Tibial nerve (tissue), 4 donors: Measurements from ENCODE around the gene MECR. TPM values are rescaled to one million over a fixed set of nuclear protein-coding genes. Genes with fewer than 3 reads are reported as not detected.

Experiments
- DNase-seq, 2 donors: peaks; one replicate each; pipeline ENCODE4 v3.0.0-alpha.2; 2019; ENCODE audit warnings: low spot score in 2 of 2
- H3K27ac ChIP-seq, 4 donors: fragments of 200-600 bp; sonication (generic) in 3 of 4; one replicate each; pipeline ENCODE4 v1.5.1; 2017 to 2019; ENCODE audit warnings: mild to moderate bottlenecking in 1 of 4
- H3K27me3 ChIP-seq, 2 donors: fragments of 200-600 bp; sonication (generic) in 1 of 2; one replicate each; pipeline versions ENCODE4 v1.5.1 to v1.6.0; 2017 to 2019
- H3K36me3 ChIP-seq, 3 donors: fragments of 200-600 bp; sonication (generic); one replicate each; pipeline ENCODE4 v1.5.1; 2018 to 2019
- H3K4me1 ChIP-seq, 4 donors: fragments of 200-600 bp; sonication (generic) in 3 of 4; one replicate each; pipeline ENCODE4 v1.5.1; 2017 to 2019
- H3K4me3 ChIP-seq, 4 donors: fragments of 200-600 bp; sonication (generic) in 3 of 4; one replicate each; pipeline ENCODE4 v1.5.1; 2017 to 2019; ENCODE audit warnings: mild to moderate bottlenecking in 1 of 4, moderate library complexity in 1 of 4
- H3K9me3 ChIP-seq, 4 donors: fragments of 200-600 bp; sonication (generic) in 3 of 4; one replicate each; pipeline ENCODE4 v1.5.1; 2017 to 2019
- CTCF ChIP-seq, 5 experiments: fragments of 200-600 bp in 3 of 5; fragments of 450-650 bp in 2 of 5; sonication (generic) in 3 of 5; IDR thresholded peaks; one replicate each; pipeline ENCODE4 v1.5.1; 2016 to 2019; ENCODE audit warnings: antibody characterized with exemption in 5 of 5, mild to moderate bottlenecking in 3 of 5, moderate library complexity in 2 of 5
- EP300 ChIP-seq, 2 donors: sonication (generic); formaldehyde crosslinking; IDR thresholded peaks; one replicate each; pipeline ENCODE4 v1.6.1; 2017; ENCODE audit warnings: antibody characterized with exemption in 2 of 2, mild to moderate bottlenecking in 1 of 2
- POLR2A ChIP-seq, 2 donors: fragments of 450-650 bp; IDR thresholded peaks; one replicate each; pipeline ENCODE4 v1.6.1; 2017; ENCODE audit warnings: antibody characterized with exemption in 2 of 2, mild to moderate bottlenecking in 2 of 2, moderate library complexity in 2 of 2
- WGBS, 2 donors: methylation state at CpG; one replicate each; pipeline ENCODE4 v1.1.5; 2018; 5-methylcytosine and 5-hydroxymethylcytosine counted together
- small RNA-seq: library from RNA; depleted of rRNA; stranded (forward); fragments of <200 nt; gene quantifications from one replicate; pipeline ENCODE3, GENCODE V24; 2016
- total RNA-seq, 4 donors: library from RNA; depleted of rRNA; stranded (reverse); fragments of >200 nt; gene quantifications; one replicate each; pipeline ENCODE4 v1.1.0, GENCODE V29; 2016

MECR gene
- total RNA-seq, 4 donors from 2014 or later = 18.8 to 34.2 (median 22.9) TPM

DNA sequence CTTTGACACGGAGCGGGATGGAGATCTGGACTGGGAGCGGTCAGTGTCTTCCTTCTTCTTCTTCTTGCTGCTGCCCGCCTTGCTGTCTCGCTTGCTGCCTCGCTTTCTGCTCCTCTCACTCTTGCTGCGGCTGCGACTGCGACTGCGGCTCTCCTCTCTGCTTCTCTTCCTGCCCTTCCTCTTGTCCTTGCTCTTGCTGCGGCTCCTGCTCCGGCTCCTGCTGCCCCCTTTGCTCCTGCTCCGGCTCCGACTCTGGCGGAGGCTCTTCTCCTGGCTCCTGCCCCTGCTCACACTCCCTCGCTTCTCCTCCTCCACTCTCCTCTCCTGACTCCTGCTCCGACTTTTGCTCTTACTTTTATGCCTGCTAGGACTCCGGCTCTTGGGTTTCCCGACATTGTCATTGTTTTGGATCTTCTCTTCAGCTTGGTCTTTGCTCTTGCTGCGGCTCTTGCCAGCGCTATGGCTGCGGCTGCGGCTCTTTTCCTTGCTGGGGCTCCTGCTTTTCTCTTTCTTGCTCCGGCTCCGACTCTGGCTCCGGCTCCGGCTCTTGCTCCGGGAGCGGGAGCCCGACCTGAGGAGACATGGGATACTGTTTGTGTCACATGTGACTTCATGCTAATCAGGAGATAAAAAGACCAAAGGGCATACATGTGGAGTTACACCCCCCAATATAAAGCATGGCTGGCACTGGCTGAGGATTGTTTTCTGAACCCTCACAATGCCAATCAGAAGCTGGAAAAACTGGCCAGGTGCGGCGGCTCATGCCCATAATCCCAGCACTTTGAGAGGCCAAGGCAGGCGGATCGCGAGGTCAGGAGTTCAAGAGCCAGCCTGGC lies 81.9 kb downstream of the MECR start:
- Histone ChIP-seq H3K27me3 (no peaks in the 10 kb centered on the region), H3K36me3 (peaks cover 5 to 100% (median 50%) of the 10 kb centered on the region in 3 donors), H3K9me3 (no peaks in the 10 kb centered on the region), H3K4me3 (no peak overlapping the region), H3K4me1 (no peaks in the 10 kb centered on the region), H3K27ac (no peak overlapping the region)
- DNase-seq = no peak
- no peak for TF ChIP-seq EP300 (IDR thresholded peaks at IDR 0.05)
- no peak for TF ChIP-seq CTCF (IDR thresholded peaks at IDR 0.05)
- TF ChIP-seq POLR2A (IDR thresholded peaks at IDR 0.05) = no peak
- WGBS, 2 donors = 93% methylated on average over 35 of the region's 35 CpGs

GRCh38 chr1:29145739-29146437 lies 84.8 kb downstream of the MECR start:
- 71 to 77% methylated on average over 8 of the region's 8 CpGs for WGBS, 2 donors
- H3K4me1 ChIP-seq = no peaks in the 10 kb centered on the region
- H3K36me3 ChIP-seq = peaks cover 5 to 89% (median 24%) of the 10 kb centered on the region in 3 donors
- H3K27me3 ChIP-seq = no peaks in the 10 kb centered on the region
- no peak overlapping the region for H3K4me3 ChIP-seq
- TF ChIP-seq POLR2A (IDR thresholded peaks at IDR 0.05) (no peak), CTCF (IDR thresholded peaks at IDR 0.05) (no peak), EP300 (IDR thresholded peaks at IDR 0.05) (no peak)
- no peak for DNase-seq
- H3K27ac ChIP-seq = no peak overlapping the region
- H3K9me3 ChIP-seq = no peaks in the 10 kb centered on the region

GRCh38 chr1:29144178-29144577 lies 86.6 kb downstream of the MECR start:
- Histone ChIP-seq H3K9me3 (peaks cover 0 to 9% (median 0%) of the 10 kb centered on the region in 4 donors), H3K4me1 (no peaks in the 10 kb centered on the region), H3K36me3 (peaks cover 5 to 72% (median 21%) of the 10 kb centered on the region in 3 donors), H3K27ac (no peak overlapping the region), H3K27me3 (no peaks in the 10 kb centered on the region), H3K4me3 (no peak overlapping the region)
- WGBS, 2 donors = 94 to 97% methylated on average over 2 of the region's 2 CpGs
- DNase-seq = no peak
- TF ChIP-seq EP300 (IDR thresholded peaks at IDR 0.05) = no peak
- TF ChIP-seq POLR2A (IDR thresholded peaks at IDR 0.05) = no peak
- no peak for TF ChIP-seq CTCF (IDR thresholded peaks at IDR 0.05)

GRCh38 chr1:29142714-29143113 lies 88.0 kb downstream of the MECR start:
- no peak for TF ChIP-seq EP300 (IDR thresholded peaks at IDR 0.05)
- TF ChIP-seq POLR2A (IDR thresholded peaks at IDR 0.05) = no peak
- TF ChIP-seq CTCF (IDR thresholded peaks at IDR 0.05) = no peak
- DNase-seq = no peak
- Histone ChIP-seq H3K27ac (no peak overlapping the region), H3K27me3 (no peaks in the 10 kb centered on the region), H3K9me3 (peaks cover 0 to 9% (median 0%) of the 10 kb centered on the region in 4 donors), H3K4me3 (no peak overlapping the region), H3K4me1 (no peaks in the 10 kb centered on the region), H3K36me3 (peaks cover 0 to 57% (median 8%) of the 10 kb centered on the region in 3 donors)
- 59 to 69% methylated on average over 2 of the region's 2 CpGs for WGBS, 2 donors

Small RNA genes within 50 kb of the gene (small RNA-seq; reads per million reads assigned to genes)
- gene RF02271 = not detected

Other genes with a start within 250 kb of the MECR start
- gene TMEM200B, start 107.0 kb downstream of the MECR start, total RNA-seq = 10 to 100 TPM; 16.1 to 27.7 (median 22.6) TPM
- 10 to 100 TPM; 63.4 to 75.9 (median 69.1) TPM for gene SRSF4, start 49.0 kb downstream of the MECR start, total RNA-seq
- gene PTPRU, start 5.6 kb upstream of the MECR start, total RNA-seq = 10 to 100 TPM; 52.1 to 75.6 (median 63.7) TPM